ENCODE results near the gene ANGPT4. TPM values are rescaled to one million over a fixed set of nuclear protein-coding genes. Genes with fewer than 3 reads are reported as not detected.

The ANGPT4 gene
- 0.12 TPM for total RNA-seq

DNA sequence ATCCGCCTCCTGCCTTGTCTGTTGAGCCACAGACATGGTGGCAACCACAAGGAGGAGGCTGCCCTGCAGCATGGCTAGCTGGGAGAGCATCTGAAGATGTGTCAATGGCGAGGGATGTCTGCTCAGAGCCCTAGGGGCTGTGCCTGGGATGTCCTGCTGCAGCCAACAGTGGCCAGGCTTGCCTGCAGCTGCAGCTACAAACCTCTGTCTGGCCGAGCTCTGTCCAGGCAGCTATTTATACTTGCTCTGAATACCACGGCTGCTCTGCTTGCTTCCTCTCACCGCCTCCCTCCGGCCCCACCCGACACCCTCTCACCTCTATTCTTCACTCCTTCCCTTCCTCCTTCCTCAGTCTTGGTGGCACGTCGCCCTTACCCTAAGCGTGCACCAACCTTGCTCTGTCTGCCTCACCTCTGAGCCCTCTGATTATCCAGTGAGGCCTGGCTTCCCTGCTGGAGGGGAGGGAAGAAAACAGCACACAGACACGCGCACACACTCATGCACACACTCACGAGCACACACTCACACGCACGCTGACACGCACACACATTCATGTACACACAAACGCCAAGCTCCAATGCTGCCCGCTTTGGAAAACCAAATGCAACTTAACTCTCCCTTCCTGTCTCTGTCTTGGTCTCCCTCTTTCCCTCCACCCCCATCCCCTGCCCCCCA is at the start of gene ANGPT4:
Gene ANGPT4, minus strand, starts transcription at position 210 of the 675 bp plus-strand sequence. Its CDS starts 120 bp downstream, at position 90.

GRCh38 chr20:833450-834150 is 82.5 kb downstream of the ANGPT4 start, which contains the start of gene FAM110A:
Gene FAM110A (plus strand): TSS chr20:833715. CDS start chr20:844805, 11,090 bp downstream.

Other genes with a start within 250 kb of the ANGPT4 start
- gene SCRT2, start 240.5 kb downstream of the ANGPT4 start, total RNA-seq = not detected
- 4.3 TPM for gene SLC52A3, start 147.8 kb downstream of the ANGPT4 start, total RNA-seq
- 11.6 TPM for gene FAM110A, start 82.6 kb downstream of the ANGPT4 start, total RNA-seq
- gene RSPO4, start 86.0 kb upstream of the ANGPT4 start, total RNA-seq = 0.23 TPM
- gene PSMF1, start 202.3 kb upstream of the ANGPT4 start, total RNA-seq = 49.5 TPM